GM19035 (cell line): ENCODE results near the gene KATNIP.

ENCODE experiments used
- ATAC-seq: cut with Tn5 transposase; IDR thresholded peaks from one replicate; pipeline ENCODE4 v1.9.1; 2021; ENCODE audit not compliant: unreplicated experiment

Gene KATNIP

DNA sequence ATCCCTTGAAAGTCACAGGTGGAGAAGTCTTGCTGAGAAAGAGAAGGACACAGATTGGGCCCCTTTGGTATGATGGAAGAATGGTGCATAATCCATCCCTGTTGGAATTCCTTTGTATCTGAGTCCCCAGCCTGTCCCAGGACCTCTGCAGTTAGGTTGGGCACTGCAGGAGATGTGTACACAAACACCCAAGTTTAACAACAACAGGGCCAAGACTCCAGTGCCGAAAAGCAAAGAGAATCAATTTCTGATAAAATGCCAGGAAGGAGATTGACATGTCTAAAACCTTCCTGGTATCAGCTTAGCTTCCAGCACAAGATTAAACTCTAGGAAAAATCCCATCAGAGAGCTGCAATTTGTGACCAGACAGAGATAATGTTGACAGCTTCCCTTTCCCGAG is 32.9 kb downstream of the KATNIP start:
- no peak for ATAC-seq

DNA sequence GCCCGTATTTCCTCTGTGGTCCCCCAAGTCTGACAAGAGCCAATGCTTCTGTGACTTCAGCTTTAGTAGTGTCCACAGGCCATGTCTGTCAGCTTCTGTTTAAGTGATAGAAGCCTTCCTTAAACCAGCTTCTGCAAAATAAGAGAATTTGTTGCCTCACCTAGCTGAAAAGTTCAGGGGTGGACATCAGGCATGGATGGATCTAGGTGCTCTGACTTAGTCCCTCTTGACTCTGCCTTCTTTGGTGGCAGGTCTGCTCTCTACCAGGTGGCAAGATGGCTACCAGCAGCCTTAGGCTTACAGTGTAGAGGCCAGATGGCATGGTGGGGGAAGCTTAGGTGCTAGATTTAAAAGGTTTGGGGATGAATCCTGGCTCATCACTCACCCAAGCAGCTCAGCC is 33.7 kb downstream of the KATNIP start:
- ATAC-seq: no peak

DNA sequence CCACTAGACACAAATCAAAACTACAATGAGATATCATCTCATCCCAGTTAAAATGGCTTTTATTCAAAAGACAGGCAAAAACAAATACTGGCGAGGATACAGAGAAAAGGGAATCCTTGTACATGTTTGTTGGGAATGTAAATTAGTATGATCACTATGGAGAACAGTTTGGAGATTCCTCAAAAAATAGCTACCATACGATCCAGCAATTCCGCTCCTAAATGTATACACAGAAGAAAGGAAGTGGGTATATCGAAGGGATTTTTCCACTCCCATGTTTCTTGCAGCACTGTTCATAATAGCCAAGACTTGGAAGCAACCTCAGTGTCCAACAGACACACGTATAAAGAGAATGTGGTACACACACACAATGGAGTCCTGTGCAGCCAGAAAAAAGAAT is 35.3 kb downstream of the KATNIP start:
- ATAC-seq: no peak

DNA sequence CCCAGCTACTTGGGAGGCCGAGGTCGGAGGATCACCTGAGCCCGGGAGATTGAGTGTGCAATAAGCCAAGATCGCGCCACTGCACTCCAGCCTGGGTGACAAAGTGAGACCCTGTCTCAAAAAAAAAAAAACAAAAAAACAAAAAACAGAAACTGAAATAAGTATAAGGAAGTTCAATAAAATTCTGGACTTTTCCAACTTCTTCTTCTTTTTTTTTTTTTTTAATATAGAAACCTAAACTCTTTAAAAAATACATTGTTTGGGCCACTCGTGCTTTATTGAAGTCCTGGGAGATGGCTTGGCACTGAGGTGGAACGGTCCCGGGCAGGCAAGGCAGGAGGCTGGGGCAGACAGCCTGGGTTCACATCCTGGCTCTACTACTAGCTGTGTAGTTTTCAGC is 36.8 kb downstream of the KATNIP start:
- no peak for ATAC-seq

DNA sequence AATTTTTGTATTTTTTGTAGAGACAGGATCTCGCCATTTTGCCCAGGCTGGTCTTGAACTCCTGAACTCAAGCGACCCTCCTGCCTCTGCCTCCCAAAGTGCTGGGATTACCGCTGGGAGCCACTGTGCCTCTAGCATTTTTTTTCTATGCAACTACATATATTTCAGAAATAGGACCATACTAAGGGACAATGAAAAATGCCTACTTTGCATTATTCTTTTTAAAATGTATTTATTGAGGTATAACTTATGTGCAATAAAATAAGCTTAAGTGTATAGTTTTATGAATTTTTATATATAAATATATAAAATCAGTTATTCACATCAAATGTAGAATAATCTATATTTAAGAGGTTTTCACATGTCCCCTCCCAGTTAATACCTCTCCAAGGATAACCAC is 38.1 kb downstream of the KATNIP start:
- no peak for ATAC-seq

DNA sequence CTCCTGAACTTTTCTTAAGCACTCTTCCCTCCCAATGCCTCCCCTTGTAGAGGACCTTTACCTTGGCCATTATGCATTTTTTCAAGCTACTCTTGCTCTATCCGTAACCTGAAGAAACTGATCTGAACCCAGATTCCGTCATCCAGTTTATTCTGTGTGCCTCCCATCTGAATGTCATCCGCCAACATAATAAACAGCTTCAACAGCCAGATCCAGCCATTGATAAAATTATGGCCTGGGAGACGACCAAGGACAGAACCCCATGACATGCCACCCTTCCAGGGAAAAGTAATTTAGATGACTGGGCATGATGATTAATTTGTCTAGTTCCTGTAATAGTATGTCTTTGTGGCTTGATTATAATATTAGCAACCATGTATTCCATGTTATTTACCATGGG is 41.9 kb downstream of the KATNIP start:
- ATAC-seq: no peak

DNA sequence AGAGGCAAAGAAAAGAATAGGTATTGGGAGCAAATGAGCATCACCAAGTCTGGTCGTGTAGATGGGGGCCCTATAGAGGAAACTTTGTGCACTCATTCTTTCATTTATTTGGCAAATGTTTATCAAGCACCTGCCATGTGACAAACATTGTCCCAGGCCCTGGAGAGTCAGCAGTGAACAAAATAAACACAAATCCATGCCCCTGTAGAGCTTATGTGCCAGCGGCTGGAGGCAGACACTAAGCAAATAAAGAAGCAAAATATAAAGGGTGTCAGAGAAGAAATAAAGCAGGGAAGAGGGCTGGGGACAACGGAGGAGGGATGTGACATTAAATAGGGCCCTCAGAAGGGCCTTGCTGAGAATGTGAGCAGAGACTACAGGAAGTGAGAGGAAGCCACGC is 45.5 kb downstream of the KATNIP start:
- ATAC-seq: no peak

DNA sequence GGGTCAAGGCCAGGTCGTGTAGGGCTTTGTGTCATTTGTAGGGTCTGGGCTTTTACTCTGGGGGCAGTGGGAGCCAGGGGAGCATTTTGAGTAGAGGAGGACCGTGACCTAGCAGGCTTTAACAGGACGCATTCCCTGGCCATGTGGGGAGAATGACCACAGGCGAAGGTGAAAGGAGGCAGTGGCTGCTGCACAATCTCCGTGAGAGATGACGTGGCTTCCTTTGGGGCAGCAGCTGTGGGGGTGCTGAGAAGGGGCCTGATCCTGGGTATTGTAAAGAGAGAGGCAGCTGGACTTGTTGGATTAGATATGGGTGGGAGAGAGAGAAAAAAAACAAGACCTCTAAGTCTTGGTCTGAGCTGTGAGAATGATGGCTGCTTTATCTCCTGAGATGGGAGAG is 46.0 kb downstream of the KATNIP start:
- no peak for ATAC-seq

DNA sequence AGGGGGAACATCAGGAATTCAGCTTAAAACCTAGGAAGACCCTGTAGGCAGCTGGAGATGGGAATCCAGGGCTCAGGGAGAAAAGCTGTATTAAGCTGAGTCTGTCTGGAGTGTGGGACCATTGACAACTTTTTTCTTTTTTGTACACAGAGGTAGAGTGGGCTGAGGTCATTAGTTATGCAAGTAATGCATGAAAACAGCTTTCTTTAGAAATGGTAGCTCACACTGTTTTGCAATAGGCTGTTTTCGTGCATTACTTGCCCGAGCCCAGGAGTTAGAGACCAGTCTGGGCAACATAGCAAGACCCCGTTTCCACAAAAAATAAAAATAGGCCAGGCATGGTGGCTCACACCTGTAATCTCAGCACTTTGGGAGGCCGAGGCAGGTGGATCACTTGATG is 46.5 kb downstream of the KATNIP start:
- no peak for ATAC-seq

DNA sequence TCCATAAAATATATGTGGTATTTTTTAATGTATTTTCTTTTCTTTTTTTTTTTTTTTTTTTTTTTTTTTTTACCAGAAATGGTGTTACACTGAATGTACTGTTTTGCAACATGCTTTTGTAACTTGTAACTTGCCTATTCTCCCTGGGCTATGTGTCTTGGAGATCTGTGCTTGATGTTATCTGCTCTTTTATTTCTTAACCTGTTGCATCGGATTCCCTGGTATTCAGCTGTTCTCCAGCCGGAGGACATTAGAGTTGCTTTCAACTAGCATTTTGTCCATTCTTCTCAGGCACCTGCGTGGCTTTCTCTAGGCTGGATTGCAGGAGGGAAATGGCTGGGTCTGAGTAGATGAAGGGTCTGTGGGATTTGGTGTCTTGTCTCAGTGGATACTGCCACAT is 47.4 kb downstream of the KATNIP start:
- no peak for ATAC-seq

DNA sequence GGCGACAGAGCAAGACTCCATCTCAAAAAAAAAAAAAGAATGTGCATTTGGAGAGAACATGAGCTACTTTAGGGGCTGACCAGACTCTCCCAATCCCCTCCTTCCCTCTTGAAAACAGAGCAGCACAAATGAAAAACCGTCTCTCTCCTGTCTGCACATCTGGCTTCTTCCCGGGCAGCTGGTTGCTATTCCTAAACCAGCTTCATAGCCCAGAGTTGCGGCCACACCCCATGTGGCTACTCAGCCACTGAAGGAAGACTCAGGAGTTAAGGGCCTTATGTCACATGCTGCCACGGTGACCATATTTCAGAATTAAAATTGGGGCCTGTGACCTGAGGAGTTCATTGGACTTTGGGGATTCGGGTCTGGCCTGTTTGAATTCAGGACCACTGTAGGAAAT is 48.3 kb downstream of the KATNIP start:
- no peak for ATAC-seq

DNA sequence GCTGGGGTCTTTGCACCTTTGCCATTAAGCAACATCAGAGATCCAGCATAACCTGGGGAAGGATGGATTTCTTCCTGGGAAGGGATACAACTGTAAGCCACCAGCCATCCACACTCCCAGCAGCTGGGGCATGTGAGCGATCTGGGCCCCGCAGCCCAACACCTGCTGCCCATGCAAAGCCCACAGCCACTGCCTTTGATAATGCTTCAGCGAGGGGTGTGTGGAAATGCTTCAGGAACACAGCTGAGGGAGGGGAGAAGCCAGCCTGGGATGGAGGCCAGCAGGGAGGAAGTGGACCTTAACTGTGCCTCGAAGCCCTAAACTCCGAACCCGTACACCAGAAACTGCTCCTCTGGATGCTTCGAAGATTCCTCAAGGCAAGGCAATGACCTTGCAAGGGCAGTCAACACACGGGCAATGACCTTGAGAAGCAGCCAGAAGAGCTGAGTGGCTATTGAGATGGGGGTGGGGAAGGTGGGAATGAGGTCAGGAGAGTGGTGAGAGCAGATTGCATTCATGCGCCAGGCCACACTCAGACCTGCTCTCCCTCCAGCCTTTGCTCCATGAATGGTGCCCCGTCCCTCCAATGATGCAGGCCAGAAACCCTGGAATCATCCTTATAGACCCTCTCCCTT is 49.1 kb downstream of the KATNIP start:
- no peak for ATAC-seq

DNA sequence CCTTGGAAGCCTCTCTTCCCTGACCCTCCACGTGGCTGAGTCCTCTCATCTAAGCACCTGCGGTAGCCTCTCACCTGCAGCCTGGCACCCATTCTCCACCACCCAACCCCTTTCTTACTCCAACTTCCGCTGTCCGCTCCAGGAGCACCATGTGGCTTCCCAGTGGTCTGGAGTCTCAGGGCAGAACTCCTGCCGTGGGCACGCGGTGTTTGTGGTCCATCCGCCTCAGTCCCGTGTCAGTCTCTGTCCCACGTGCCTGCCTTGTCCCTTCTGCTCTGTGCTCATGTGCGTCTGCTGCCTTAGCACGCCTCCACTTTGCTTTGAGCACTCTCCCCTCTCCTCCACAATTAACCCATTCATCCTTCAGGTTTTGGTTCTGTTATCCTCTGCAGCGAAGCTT is 49.7 kb downstream of the KATNIP start:
- ATAC-seq: no peak
